K562 (cell line): Measurements from ENCODE around the gene NUP153.

ENCODE experiments used
- ARID2 ChIP-seq: fragments of 450-650 bp; IDR thresholded peaks from 2 replicates; pipeline ENCODE4 v1.6.1; 2017; ENCODE audit warnings: antibody characterized with exemption, mild to moderate bottlenecking
- CBX5 ChIP-seq: IDR thresholded peaks from 2 replicates; pipeline ENCODE4 v1.6.1; 2014; ENCODE audit warnings: low read depth, borderline replicate concordance
- CBX8 ChIP-seq: fragments of 200-600 bp; sonication (generic); IDR thresholded peaks from 2 replicates; pipeline ENCODE4 v1.6.1; 2012; ENCODE audit warnings: borderline replicate concordance, mixed run types, low read depth, mild to moderate bottlenecking, moderate library complexity, mixed read lengths, low read length, control low read depth, inconsistent platforms; ENCODE audit not compliant: poor library complexity, severe bottlenecking; ENCODE audit errors: extremely low read depth
- CTCF ChIP-seq, 3 experiments: IDR thresholded peaks in 2 of 3; conservative IDR thresholded peaks in 1 of 3; 2 replicates each; pipeline ENCODE4 v1.5.1; 2011 to 2012; ENCODE audit warnings: low read length in 3 of 3, mild to moderate bottlenecking in 3 of 3, control low read depth in 2 of 3, improper control_type of control experiment in 1 of 3, inconsistent platforms in 1 of 3, low read depth in 1 of 3, mixed read lengths in 1 of 3, moderate library complexity in 1 of 3; ENCODE audit not compliant: insufficient read depth in 2 of 3
- DNMT1 ChIP-seq: fragments of 450-650 bp; IDR thresholded peaks from 2 replicates; pipeline ENCODE4 v1.6.1; 2016; ENCODE audit warnings: antibody characterized with exemption, mild to moderate bottlenecking
- EGR1 ChIP-seq: fragments of 450-650 bp; conservative IDR thresholded peaks from 2 replicates; pipeline ENCODE4 v1.6.1; 2017; ENCODE audit warnings: mild to moderate bottlenecking
- GATA2 ChIP-seq: sonication (generic); formaldehyde crosslinking; IDR thresholded peaks from 2 replicates; pipeline ENCODE4 v1.4.0; 2020; ENCODE audit warnings: mild to moderate bottlenecking, missing genetic modification reagents
- POLR2A ChIP-seq: fragments of 450-650 bp; conservative IDR thresholded peaks from 2 replicates; pipeline ENCODE4 v1.6.1; 2016
- SMC3 ChIP-seq: conservative IDR thresholded peaks from 2 replicates; pipeline ENCODE4 v1.6.1; 2011; ENCODE audit warnings: low read depth, low read length, improper control_type of control experiment; ENCODE audit not compliant: insufficient read depth
- YBX1 ChIP-seq: fragments of 450-650 bp; IDR thresholded peaks from 2 replicates; pipeline ENCODE4 v1.7.1; 2016; ENCODE audit warnings: mild to moderate bottlenecking
- ZNF24 ChIP-seq: fragments of 450-650 bp; IDR thresholded peaks from 2 replicates; pipeline ENCODE4 v1.6.1; 2016

DNA sequence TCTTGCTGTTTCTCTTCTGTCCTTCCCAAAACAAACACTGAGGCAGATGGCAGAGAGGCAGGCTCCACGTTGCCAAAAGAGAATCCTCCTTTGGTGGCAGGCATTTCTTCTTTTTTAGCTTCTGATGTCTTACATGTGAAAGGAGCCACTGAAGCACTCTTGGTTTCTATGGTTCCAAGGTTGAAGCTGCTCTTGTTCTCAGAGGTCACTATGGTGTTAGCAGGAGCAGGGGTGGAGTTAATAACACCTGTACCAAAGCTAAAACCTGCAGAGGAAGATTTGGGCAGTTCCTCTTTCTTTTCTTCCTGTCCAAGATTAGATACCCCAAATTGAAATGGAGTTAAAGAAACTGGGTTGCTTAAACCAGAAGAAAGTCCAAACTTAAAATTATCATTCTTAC, 77.9 kb downstream of the NUP153 start:
- no peak for TF ChIP-seq DNMT1
- no peak for TF ChIP-seq SMC3
- no peak for TF ChIP-seq EGR1
- TF ChIP-seq POLR2A = no peak
- TF ChIP-seq CBX5 = no peak
- no peak for TF ChIP-seq ZNF24
- TF ChIP-seq CBX8 = no peak
- TF ChIP-seq YBX1 = no peak
- TF ChIP-seq ARID2 = no peak
- TF ChIP-seq CTCF (IDR thresholded peaks at IDR 0.05 in 2 of 3, conservative IDR thresholded peaks at IDR 0.05 in 1 of 3; ENCODE audit: insufficient read depth in 2 of 3, low read depth in 1 of 3, low read length in 3 of 3) = no peak
- TF ChIP-seq GATA2 (CRISPR knock-in tag) = no peak
